DMS79 treated with DMSO at 0.1 percent for 48 hours (cell line): Measurements from ENCODE around the gene MAP7D2.

ENCODE experiments used
- DNase-seq: peaks from one replicate; lab custom pipeline; 2025; lab: John Stamatoyannopoulos, UW

The MAP7D2 gene

GRCh38 chrX:20112022-20112774, 4.5 kb downstream of the MAP7D2 start:
- DNase-seq, result no peak

GRCh38 chrX:20111271-20111670, 5.4 kb downstream of the MAP7D2 start:
- no peak for DNase-seq

- no peak for DNase-seq
Observed at GRCh38 chrX:20101934-20102581, 14.6 kb downstream of the MAP7D2 start.

GRCh38 chrX:20091499-20091898, 25.2 kb downstream of the MAP7D2 start:
- no peak for DNase-seq

- DNase-seq, result no peak
Observed at GRCh38 chrX:20089845-20090244, 26.9 kb downstream of the MAP7D2 start.

GRCh38 chrX:20080277-20080676, 36.4 kb downstream of the MAP7D2 start:
- no peak for DNase-seq

- no peak for DNase-seq
Observed at GRCh38 chrX:20071511-20072079, 45.1 kb downstream of the MAP7D2 start.

GRCh38 chrX:20067709-20068561, 48.8 kb downstream of the MAP7D2 start:
- DNase-seq, result peak; percentile 45

GRCh38 chrX:20066968-20067708, 49.6 kb downstream of the MAP7D2 start:
- DNase-seq, result peak; percentile 15

GRCh38 chrX:20063716-20064351, 52.9 kb downstream of the MAP7D2 start:
- DNase-seq, result no peak

- DNase-seq, result no peak
Observed at GRCh38 chrX:20063153-20063552, 53.6 kb downstream of the MAP7D2 start.

GRCh38 chrX:20061855-20062254, 54.9 kb downstream of the MAP7D2 start:
- DNase-seq, result no peak

- DNase-seq, result peak; percentile 21
Observed at GRCh38 chrX:20060961-20061748, 55.6 kb downstream of the MAP7D2 start.

- no peak for DNase-seq
Observed at GRCh38 chrX:20059467-20060128, 57.1 kb downstream of the MAP7D2 start.

GRCh38 chrX:20057479-20057878, 59.2 kb downstream of the MAP7D2 start:
- DNase-seq, result no peak

- DNase-seq, result peak; percentile 4
Observed at GRCh38 chrX:20056704-20057103, 60.0 kb downstream of the MAP7D2 start.

- DNase-seq, result no peak
Observed at GRCh38 chrX:20053537-20053936, 63.2 kb downstream of the MAP7D2 start.

- DNase-seq, result no peak
Observed at GRCh38 chrX:20046864-20047263, 69.8 kb downstream of the MAP7D2 start.

- DNase-seq, result no peak
Observed at GRCh38 chrX:20046223-20046622, 70.5 kb downstream of the MAP7D2 start.

GRCh38 chrX:20042221-20042620, 74.5 kb downstream of the MAP7D2 start:
- DNase-seq, result no peak
